ENCODE data around the gene RNF121.
"Not testable (repeated sequence)": the region's sequence is repeated elsewhere in the genome, so short reads cannot be mapped to it uniquely, and the experiment has no call there.

- TF ChIP-seq, protein P1, sequence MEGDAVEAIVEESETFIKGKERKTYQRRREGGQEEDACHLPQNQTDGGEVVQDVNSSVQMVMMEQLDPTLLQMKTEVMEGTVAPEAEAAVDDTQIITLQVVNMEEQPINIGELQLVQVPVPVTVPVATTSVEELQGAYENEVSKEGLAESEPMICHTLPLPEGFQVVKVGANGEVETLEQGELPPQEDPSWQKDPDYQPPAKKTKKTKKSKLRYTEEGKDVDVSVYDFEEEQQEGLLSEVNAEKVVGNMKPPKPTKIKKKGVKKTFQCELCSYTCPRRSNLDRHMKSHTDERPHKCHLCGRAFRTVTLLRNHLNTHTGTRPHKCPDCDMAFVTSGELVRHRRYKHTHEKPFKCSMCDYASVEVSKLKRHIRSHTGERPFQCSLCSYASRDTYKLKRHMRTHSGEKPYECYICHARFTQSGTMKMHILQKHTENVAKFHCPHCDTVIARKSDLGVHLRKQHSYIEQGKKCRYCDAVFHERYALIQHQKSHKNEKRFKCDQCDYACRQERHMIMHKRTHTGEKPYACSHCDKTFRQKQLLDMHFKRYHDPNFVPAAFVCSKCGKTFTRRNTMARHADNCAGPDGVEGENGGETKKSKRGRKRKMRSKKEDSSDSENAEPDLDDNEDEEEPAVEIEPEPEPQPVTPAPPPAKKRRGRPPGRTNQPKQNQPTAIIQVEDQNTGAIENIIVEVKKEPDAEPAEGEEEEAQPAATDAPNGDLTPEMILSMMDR (IDR thresholded peaks at IDR 0.05): not testable (repeated sequence)
- not testable (repeated sequence) for TF ChIP-seq EP300 (IDR thresholded peaks at IDR 0.05)
Observed at GRCh38 chr11:71910775-71911174, 18.1 kb upstream of the RNF121 start.
